GM23338 (cell line): ENCODE data around the gene CKLF.

ENCODE experiments used
- EZH2 ChIP-seq: fragments of 200-600 bp; sonication (generic); IDR thresholded peaks from one replicate; pipeline ENCODE4 v1.8.0; 2017; ENCODE audit warnings: antibody characterized with exemption, mild to moderate bottlenecking, low read depth; ENCODE audit not compliant: unreplicated experiment
- EZH2phosphoT487 ChIP-seq: fragments of 200-600 bp; sonication (generic); IDR thresholded peaks from one replicate; pipeline ENCODE4 v1.8.1; 2018; ENCODE audit warnings: antibody characterized with exemption; ENCODE audit not compliant: unreplicated experiment
- NANOG ChIP-seq: IDR thresholded peaks from 2 replicates; pipeline ENCODE4 v1.6.1; 2016; ENCODE audit warnings: antibody characterized with exemption, borderline replicate concordance
- POLR2AphosphoS5 ChIP-seq: IDR thresholded peaks from 2 replicates; pipeline ENCODE4 v1.6.1; 2016; ENCODE audit warnings: antibody characterized with exemption, low read depth
- TF ChIP-seq, protein P1 (sequence below), 2 experiments: fragments of 200-600 bp in 1 of 2; sonication (generic) in 1 of 2; conservative IDR thresholded peaks; 2 replicates each; pipeline versions ENCODE4 v1.5.1 to v1.6.1; 2016 to 2017; ENCODE audit warnings: antibody characterized with exemption in 2 of 2, low read depth in 2 of 2, mild to moderate bottlenecking in 2 of 2, moderate library complexity in 1 of 2
- TF ChIP-seq, protein P2 (sequence below): IDR thresholded peaks from one replicate; pipeline ENCODE4 v1.6.1; 2018; ENCODE audit warnings: antibody characterized with exemption; ENCODE audit not compliant: unreplicated experiment

DNA sequence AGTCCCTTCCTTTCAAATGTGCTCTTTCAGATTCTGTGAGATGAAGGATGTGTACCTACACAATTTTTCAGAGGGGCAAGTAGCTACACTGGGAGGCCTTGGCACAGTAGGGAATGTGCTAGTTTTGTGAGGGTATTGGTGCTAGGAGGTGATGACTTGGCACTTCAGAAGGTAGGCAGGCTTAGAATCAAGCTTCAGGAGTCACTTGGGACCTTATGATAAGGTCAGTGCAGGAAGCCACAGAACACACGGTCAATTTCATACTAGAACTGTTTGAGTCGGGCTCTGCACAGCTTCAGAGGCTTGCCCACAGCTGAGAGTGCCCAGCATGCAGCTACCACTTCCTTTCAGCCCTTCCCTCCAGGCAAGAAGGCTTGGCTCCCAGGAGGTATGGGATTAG is 20.0 kb downstream of the CKLF start:
- TF ChIP-seq, protein P1, sequence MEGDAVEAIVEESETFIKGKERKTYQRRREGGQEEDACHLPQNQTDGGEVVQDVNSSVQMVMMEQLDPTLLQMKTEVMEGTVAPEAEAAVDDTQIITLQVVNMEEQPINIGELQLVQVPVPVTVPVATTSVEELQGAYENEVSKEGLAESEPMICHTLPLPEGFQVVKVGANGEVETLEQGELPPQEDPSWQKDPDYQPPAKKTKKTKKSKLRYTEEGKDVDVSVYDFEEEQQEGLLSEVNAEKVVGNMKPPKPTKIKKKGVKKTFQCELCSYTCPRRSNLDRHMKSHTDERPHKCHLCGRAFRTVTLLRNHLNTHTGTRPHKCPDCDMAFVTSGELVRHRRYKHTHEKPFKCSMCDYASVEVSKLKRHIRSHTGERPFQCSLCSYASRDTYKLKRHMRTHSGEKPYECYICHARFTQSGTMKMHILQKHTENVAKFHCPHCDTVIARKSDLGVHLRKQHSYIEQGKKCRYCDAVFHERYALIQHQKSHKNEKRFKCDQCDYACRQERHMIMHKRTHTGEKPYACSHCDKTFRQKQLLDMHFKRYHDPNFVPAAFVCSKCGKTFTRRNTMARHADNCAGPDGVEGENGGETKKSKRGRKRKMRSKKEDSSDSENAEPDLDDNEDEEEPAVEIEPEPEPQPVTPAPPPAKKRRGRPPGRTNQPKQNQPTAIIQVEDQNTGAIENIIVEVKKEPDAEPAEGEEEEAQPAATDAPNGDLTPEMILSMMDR (conservative IDR thresholded peaks at IDR 0.05; ENCODE audit: low read depth in 2 of 2), result no peak
- TF ChIP-seq POLR2AphosphoS5 (no peak), EZH2phosphoT487 (no peak), EZH2 (no peak), NANOG (no peak)
- TF ChIP-seq, protein P2, sequence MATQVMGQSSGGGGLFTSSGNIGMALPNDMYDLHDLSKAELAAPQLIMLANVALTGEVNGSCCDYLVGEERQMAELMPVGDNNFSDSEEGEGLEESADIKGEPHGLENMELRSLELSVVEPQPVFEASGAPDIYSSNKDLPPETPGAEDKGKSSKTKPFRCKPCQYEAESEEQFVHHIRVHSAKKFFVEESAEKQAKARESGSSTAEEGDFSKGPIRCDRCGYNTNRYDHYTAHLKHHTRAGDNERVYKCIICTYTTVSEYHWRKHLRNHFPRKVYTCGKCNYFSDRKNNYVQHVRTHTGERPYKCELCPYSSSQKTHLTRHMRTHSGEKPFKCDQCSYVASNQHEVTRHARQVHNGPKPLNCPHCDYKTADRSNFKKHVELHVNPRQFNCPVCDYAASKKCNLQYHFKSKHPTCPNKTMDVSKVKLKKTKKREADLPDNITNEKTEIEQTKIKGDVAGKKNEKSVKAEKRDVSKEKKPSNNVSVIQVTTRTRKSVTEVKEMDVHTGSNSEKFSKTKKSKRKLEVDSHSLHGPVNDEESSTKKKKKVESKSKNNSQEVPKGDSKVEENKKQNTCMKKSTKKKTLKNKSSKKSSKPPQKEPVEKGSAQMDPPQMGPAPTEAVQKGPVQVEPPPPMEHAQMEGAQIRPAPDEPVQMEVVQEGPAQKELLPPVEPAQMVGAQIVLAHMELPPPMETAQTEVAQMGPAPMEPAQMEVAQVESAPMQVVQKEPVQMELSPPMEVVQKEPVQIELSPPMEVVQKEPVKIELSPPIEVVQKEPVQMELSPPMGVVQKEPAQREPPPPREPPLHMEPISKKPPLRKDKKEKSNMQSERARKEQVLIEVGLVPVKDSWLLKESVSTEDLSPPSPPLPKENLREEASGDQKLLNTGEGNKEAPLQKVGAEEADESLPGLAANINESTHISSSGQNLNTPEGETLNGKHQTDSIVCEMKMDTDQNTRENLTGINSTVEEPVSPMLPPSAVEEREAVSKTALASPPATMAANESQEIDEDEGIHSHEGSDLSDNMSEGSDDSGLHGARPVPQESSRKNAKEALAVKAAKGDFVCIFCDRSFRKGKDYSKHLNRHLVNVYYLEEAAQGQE, result no peak
